H1 (cell line): ENCODE measurements around the gene KCNIP3. TPM values are rescaled to one million over a fixed set of nuclear protein-coding genes. Genes with fewer than 3 reads are reported as not detected.

Experiments used
- CTCF ChIA-PET: fragments of 300-600 bp; sonication (Branson Sonifier 250); formaldehyde crosslinking; loops from one replicate; lab custom pipeline; 2021; ENCODE audit not compliant: partially characterized antibody; lab: Charles Lee
- POLR2A ChIA-PET: fragments of 300-600 bp; sonication (Branson Sonifier 250); formaldehyde crosslinking; loops from one replicate; lab custom pipeline; 2021; ENCODE audit warnings: inconsistent platforms; ENCODE audit not compliant: partially characterized antibody; lab: Charles Lee
- DNase-seq, 2 experiments: peaks; one replicate each; pipeline versions ENCODE4 v3.0.0 to v3.0.0-alpha.2; 2010 to 2022; ENCODE audit warnings: low spot score in 2 of 2, low read depth in 1 of 2, mixed read lengths in 1 of 2
- FAIRE-seq: peaks from 2 replicates; lab custom pipeline; 2011; peaks lifted over from hg19 to GRCh38; lab: Jason Lieb, UNC
- H2AFZ ChIP-seq: 2 replicates; pipeline ENCODE4 v1.8.1; 2012; ENCODE audit warnings: low read length, inconsistent platforms
- H2AK5ac ChIP-seq: 2 replicates; pipeline ENCODE4 v1.6.1; 2013; ENCODE audit warnings: low read depth, low read length
- H2BK120ac ChIP-seq: replicated peaks from 2 replicates; pipeline ENCODE3; 2013; ENCODE audit warnings: low read depth, low read length, inconsistent platforms
- H2BK12ac ChIP-seq: 2 replicates; pipeline ENCODE4 v1.6.1; 2013; ENCODE audit warnings: low read depth, low read length
- H2BK15ac ChIP-seq: 2 replicates; pipeline ENCODE4 v1.6.1; 2013; ENCODE audit warnings: low read length
- H2BK20ac ChIP-seq: 2 replicates; pipeline ENCODE4 v1.6.1; 2013; ENCODE audit warnings: low read length
- H2BK5ac ChIP-seq: 2 replicates; pipeline ENCODE4 v1.6.1; 2013; ENCODE audit warnings: low read depth, low read length
- H3K14ac ChIP-seq: 2 replicates; pipeline ENCODE4 v1.6.1; 2013; ENCODE audit warnings: inconsistent platforms; ENCODE audit not compliant: insufficient read length
- H3K18ac ChIP-seq: 2 replicates; pipeline ENCODE4 v1.6.1; 2013; ENCODE audit warnings: low read length; ENCODE audit errors: extremely low read depth
- H3K23ac ChIP-seq: 2 replicates; pipeline ENCODE4 v1.6.1; 2013; ENCODE audit warnings: inconsistent platforms; ENCODE audit not compliant: insufficient read length
- H3K23me2 ChIP-seq: 2 replicates; pipeline ENCODE4 v1.6.1; 2013; ENCODE audit warnings: low read depth, low read length
- H3K27ac ChIP-seq: 2 replicates; pipeline ENCODE4 v1.6.1; 2011; ENCODE audit warnings: low read depth, low read length, inconsistent platforms
- H3K27me3 ChIP-seq, 4 experiments: replicated peaks in 1 of 4; 1 replicate in 1 of 4; 2 replicates in 3 of 4; pipeline versions ENCODE4 v1.6.1 to v1.8.1; 2011 to 2013; ENCODE audit warnings: low read length in 3 of 4, mild to moderate bottlenecking in 3 of 4, inconsistent platforms in 2 of 4, mixed read lengths in 2 of 4, moderate library complexity in 1 of 4; ENCODE audit not compliant: control insufficient read depth in 3 of 4, insufficient read depth in 3 of 4; ENCODE audit errors: extremely low read depth in 1 of 4
- H3K36me3 ChIP-seq, 4 experiments: 2 replicates each; pipeline versions ENCODE4 v1.6.1 to v1.8.1; 2011 to 2013; ENCODE audit warnings: mild to moderate bottlenecking in 4 of 4, low read length in 3 of 4, moderate library complexity in 2 of 4, control low read depth in 1 of 4, inconsistent platforms in 1 of 4; ENCODE audit not compliant: insufficient read depth in 4 of 4, control insufficient read depth in 2 of 4
- H3K4ac ChIP-seq: replicated peaks from 2 replicates; pipeline ENCODE3; 2013; ENCODE audit warnings: low read length, low read depth, mixed read lengths, inconsistent platforms; ENCODE audit not compliant: insufficient read length
- H3K4me1 ChIP-seq, 4 experiments: replicated peaks in 1 of 4; 1 replicate in 1 of 4; 2 replicates in 3 of 4; pipeline versions ENCODE4 v1.6.1 to v1.8.1; 2011 to 2013; ENCODE audit warnings: low read length in 3 of 4, inconsistent platforms in 2 of 4, mixed read lengths in 1 of 4; ENCODE audit not compliant: insufficient read depth in 4 of 4, control insufficient read depth in 3 of 4
- H3K4me2 ChIP-seq, 2 experiments: 2 replicates each; pipeline versions ENCODE4 v1.6.1 to v1.8.1; 2011 to 2013; ENCODE audit warnings: low read depth in 2 of 2, low read length in 2 of 2, control low read depth in 1 of 2, inconsistent platforms in 1 of 2, mild to moderate bottlenecking in 1 of 2; ENCODE audit not compliant: insufficient read depth in 1 of 2
- H3K4me3 ChIP-seq, 4 experiments: fragments of 200-600, 300-600 bp in 1 of 4; sonication (generic), shearing (Covaris generic), sonication (Bioruptor Twin) in 1 of 4; 2 replicates each; pipeline versions ENCODE4 v1.5.1 to v1.8.1; 2011 to 2016; ENCODE audit warnings: low read length in 4 of 4, low read depth in 3 of 4, control low read depth in 2 of 4, inconsistent platforms in 2 of 4, mild to moderate bottlenecking in 2 of 4, mixed read lengths in 1 of 4, moderate library complexity in 1 of 4; ENCODE audit not compliant: insufficient read depth in 2 of 4; ENCODE audit errors: extremely low read depth in 1 of 4
- H3K56ac ChIP-seq: replicated peaks from 2 replicates; pipeline ENCODE3; 2013; ENCODE audit warnings: low read depth, mild to moderate bottlenecking, mixed read lengths, low read length, inconsistent platforms; ENCODE audit not compliant: insufficient read length
- H3K79me1 ChIP-seq: 2 replicates; pipeline ENCODE4 v1.6.1; 2013; ENCODE audit warnings: low read depth, low read length, control low read depth
- H3K79me2 ChIP-seq, 2 experiments: 2 replicates each; pipeline versions ENCODE4 v1.6.1 to v1.8.1; 2012 to 2013; ENCODE audit warnings: low read length in 2 of 2, mild to moderate bottlenecking in 2 of 2, inconsistent platforms in 1 of 2; ENCODE audit not compliant: insufficient read depth in 2 of 2, control insufficient read depth in 1 of 2
- H3K9ac ChIP-seq, 4 experiments: replicated peaks in 1 of 4; 1 replicate in 1 of 4; 2 replicates in 3 of 4; pipeline versions ENCODE4 v1.6.1 to v1.8.1; 2011 to 2013; ENCODE audit warnings: low read depth in 3 of 4, low read length in 3 of 4, control low read depth in 2 of 4, mild to moderate bottlenecking in 2 of 4, moderate library complexity in 2 of 4, inconsistent platforms in 1 of 4; ENCODE audit errors: extremely low read depth in 1 of 4
- H3K9me3 ChIP-seq, 2 experiments: 2 replicates each; pipeline versions ENCODE4 v1.6.1 to v1.8.1; 2012 to 2013; ENCODE audit warnings: mild to moderate bottlenecking in 2 of 2, moderate library complexity in 2 of 2, control low read depth in 1 of 2, inconsistent platforms in 1 of 2, low read depth in 1 of 2, low read length in 1 of 2, mixed read lengths in 1 of 2; ENCODE audit not compliant: insufficient read depth in 2 of 2
- H4K20me1 ChIP-seq, 2 experiments: replicated peaks in 1 of 2; 2 replicates each; pipeline versions ENCODE3 to v1.8.1; 2011 to 2013; ENCODE audit warnings: inconsistent platforms in 2 of 2, low read length in 2 of 2, mild to moderate bottlenecking in 1 of 2; ENCODE audit not compliant: insufficient read depth in 2 of 2, control insufficient read depth in 1 of 2
- H4K5ac ChIP-seq: 2 replicates; pipeline ENCODE4 v1.6.1; 2013; ENCODE audit warnings: low read length, low read depth, mixed read lengths, inconsistent platforms; ENCODE audit not compliant: insufficient read length
- H4K8ac ChIP-seq: 2 replicates; pipeline ENCODE4 v1.8.0; 2013; ENCODE audit warnings: mild to moderate bottlenecking, moderate library complexity, low read length, inconsistent platforms; ENCODE audit not compliant: insufficient read depth; ENCODE audit errors: extremely low read depth
- H4K91ac ChIP-seq: replicated peaks from 2 replicates; pipeline ENCODE3; 2013; ENCODE audit warnings: low read length, mixed read lengths, inconsistent platforms; ENCODE audit not compliant: insufficient read length
- ASH2L ChIP-seq: fragments of 200-600, 300-600 bp; sonication (generic); IDR thresholded peaks from one replicate; pipeline ENCODE4 v1.7.1; 2017; ENCODE audit warnings: low read length
- BRCA1 ChIP-seq: IDR thresholded peaks from 2 replicates; pipeline ENCODE4 v1.6.1; 2012; ENCODE audit warnings: low read depth, low read length, improper control_type of control experiment
- HDAC6 ChIP-seq: IDR thresholded peaks from one replicate; pipeline ENCODE4 v1.7.1; 2012; ENCODE audit warnings: low read depth, mild to moderate bottlenecking, inconsistent platforms, low read length, moderate library complexity
- KDM1A ChIP-seq: fragments of 200-600, 300-600 bp; sonication (generic); IDR thresholded peaks from 2 replicates; pipeline ENCODE4 v1.7.1; 2016; ENCODE audit warnings: mild to moderate bottlenecking, low read length, borderline replicate concordance
- MAFK ChIP-seq: IDR thresholded peaks from 2 replicates; pipeline ENCODE4 v1.6.1; 2012; ENCODE audit warnings: low read depth, mild to moderate bottlenecking, improper control_type of control experiment, low read length
- PHF8 ChIP-seq: fragments of 200-600 bp; sonication (generic); conservative IDR thresholded peaks from 2 replicates; pipeline ENCODE4 v1.7.1; 2012; ENCODE audit warnings: low read depth, mild to moderate bottlenecking, inconsistent platforms, low read length, moderate library complexity
- POU5F1 ChIP-seq: IDR thresholded peaks from 2 replicates; pipeline ENCODE4 v1.6.1; 2011; ENCODE audit warnings: low read depth, mild to moderate bottlenecking, low read length, moderate library complexity
- RAD21 ChIP-seq, 2 experiments: IDR thresholded peaks in 1 of 2; conservative IDR thresholded peaks in 1 of 2; 2 replicates each; pipeline ENCODE4 v1.6.1; 2011; ENCODE audit warnings: low read depth in 2 of 2, low read length in 2 of 2, improper control_type of control experiment in 1 of 2, inconsistent platforms in 1 of 2, mild to moderate bottlenecking in 1 of 2, moderate library complexity in 1 of 2
- RXRA ChIP-seq: IDR thresholded peaks from 2 replicates; pipeline ENCODE4 v1.6.1; 2011; ENCODE audit warnings: low read depth, mild to moderate bottlenecking, low read length, moderate library complexity; ENCODE audit not compliant: insufficient read depth
- SAP30 ChIP-seq: fragments of 300-600 bp; sonication (generic); IDR thresholded peaks from 2 replicates; pipeline ENCODE4 v1.7.1; 2012; ENCODE audit warnings: low read length, moderate library complexity, mild to moderate bottlenecking, inconsistent platforms; ENCODE audit not compliant: insufficient read depth, insufficient replicate concordance
- SIN3A ChIP-seq, 2 experiments: IDR thresholded peaks in 1 of 2; conservative IDR thresholded peaks in 1 of 2; 2 replicates each; pipeline ENCODE4 v1.6.1; 2011 to 2012; ENCODE audit warnings: low read length in 2 of 2, improper control_type of control experiment in 1 of 2, low read depth in 1 of 2, mild to moderate bottlenecking in 1 of 2
- TAF7 ChIP-seq: optimal IDR thresholded peaks from 2 replicates; pipeline ENCODE3; 2011; ENCODE audit warnings: low read depth, mild to moderate bottlenecking, inconsistent platforms, low read length, moderate library complexity, borderline replicate concordance
- TCF12 ChIP-seq: IDR thresholded peaks from 2 replicates; pipeline ENCODE4 v1.6.1; 2011; ENCODE audit warnings: low read depth, mild to moderate bottlenecking, low read length
- WGBS, 2 experiments: shearing (Covaris generic) in 1 of 2; methylation state at CpG; one replicate each; pipeline versions ENCODE4 v1.1.6 to v1.1.7; 2013 to 2015; ENCODE audit warnings: low lambda C conversion rate in 2 of 2, mixed read lengths in 2 of 2, inconsistent platforms in 1 of 2, low coverage in 1 of 2, missing lambda C conversion rate in 1 of 2; ENCODE audit not compliant: insufficient replicate concordance in 2 of 2, insufficient coverage in 1 of 2, insufficient read length in 1 of 2; ENCODE audit errors: extremely low coverage in 1 of 2, missing lambda C conversion rate in 1 of 2; 5-methylcytosine and 5-hydroxymethylcytosine counted together
- polyA plus RNA-seq, 7 experiments: library from polyadenylated mRNA; depleted of rRNA in 3 of 7; stranded (reverse) in 5 of 7; unstranded in 2 of 7; fragments of >200 nt in 5 of 7; fragments of 200-250 nt in 2 of 7; gene quantifications; 1 replicate in 5 of 7; 2 replicates in 1 of 7; 4 replicates in 1 of 7; pipeline versions ENCODE4 v1.2.1 to v1.2.3, GENCODE V29; 2011 to 2013; ENCODE audit warnings: missing spikeins in 2 of 7, mixed read lengths in 2 of 7
- total RNA-seq: library from RNA; stranded (reverse); fragmentation: NEBNext Ultra II Directional; extraction: Animal tissue kit (Norgen Biotek cat#: 25700); gene quantifications from 2 replicates; pipeline ENCODE4 v1.2.1, GENCODE V29; 2021

The KCNIP3 gene
- total and polyA plus RNA-seq, 2 of the 8 experiments (the other 6 are each of a cell fraction or from before 2014, with no cell fraction given): 0.33 to 1.9 TPM

- Histone ChIP-seq H3K4me1 (no peaks in the 10 kb centered on the region; a peak in 1 of 7 replicates), H2BK15ac (no peak overlapping the region), H4K5ac (no peak overlapping the region), H3K36me3 (no peaks in the 10 kb centered on the region), H3K27me3 (no peaks in the 10 kb centered on the region), H3K4me2 (no peak overlapping the region), H4K20me1 (no peaks in the 10 kb centered on the region), H3K23me2 (no peaks in the 10 kb centered on the region; the same call in 1 of the 2 replicates), H4K8ac (peak overlapping the region; percentile 28), H3K9me3 (peaks cover 74 to 97% of the 10 kb centered on the region in 2 experiments), H3K4me3 (no peak overlapping the region), H2BK12ac (no peak overlapping the region), H3K27ac (no peak overlapping the region), H2BK120ac (no peak overlapping the region), H3K56ac (no peak overlapping the region), H3K9ac (no peak overlapping the region), H3K23ac (no peak overlapping the region), H2BK20ac (no peak overlapping the region), H3K79me2 (no peaks in the 10 kb centered on the region), H2AK5ac (no peak overlapping the region), H4K91ac (no peak overlapping the region), H3K18ac (no peak overlapping the region), H2AFZ (no peak overlapping the region), H3K4ac (no peak overlapping the region), H3K79me1 (no peaks in the 10 kb centered on the region), H2BK5ac (no peak overlapping the region), H3K14ac (no peak overlapping the region)
- POLR2A ChIA-PET: no interaction called here
- WGBS, 2 experiments: 88% methylated on average over 18 of the region's 24 CpGs; no CpG with 5 or more reads in 1 of the 2 experiments
- DNase-seq (no peak), FAIRE-seq (no peak)
- CTCF ChIA-PET: no interaction called here
- TF ChIP-seq RXRA (no peak), POU5F1 (no peak), RAD21 (IDR thresholded peaks at IDR 0.05 in 1 of 2, conservative IDR thresholded peaks at IDR 0.05 in 1 of 2; ENCODE audit: low read depth in 2 of 2, low read length in 2 of 2) (no peak), TAF7 (no peak), ASH2L (no peak), HDAC6 (no peak), KDM1A (no peak), SAP30 (no peak), SIN3A (conservative IDR thresholded peaks at IDR 0.05 in 1 of 2, IDR thresholded peaks at IDR 0.05 in 1 of 2; ENCODE audit: low read depth in 1 of 2, low read length in 2 of 2) (no peak), PHF8 (no peak), MAFK (no peak), TCF12 (no peak), BRCA1 (no peak)
Observed at GRCh38 chr2:95312543-95313201, 15.5 kb downstream of the KCNIP3 start.
